GM19351 (cell line): ENCODE data around the gene GRIK5.
"Not testable (repeated sequence)": the region's sequence is repeated elsewhere in the genome, so short reads cannot be mapped to it uniquely, and the experiment has no call there.

ENCODE experiments used
- ATAC-seq: cut with Tn5 transposase; IDR thresholded peaks from one replicate; pipeline ENCODE4 v1.9.1; 2021; ENCODE audit warnings: mild to moderate bottlenecking, moderate library complexity; ENCODE audit not compliant: unreplicated experiment

Gene GRIK5

DNA sequence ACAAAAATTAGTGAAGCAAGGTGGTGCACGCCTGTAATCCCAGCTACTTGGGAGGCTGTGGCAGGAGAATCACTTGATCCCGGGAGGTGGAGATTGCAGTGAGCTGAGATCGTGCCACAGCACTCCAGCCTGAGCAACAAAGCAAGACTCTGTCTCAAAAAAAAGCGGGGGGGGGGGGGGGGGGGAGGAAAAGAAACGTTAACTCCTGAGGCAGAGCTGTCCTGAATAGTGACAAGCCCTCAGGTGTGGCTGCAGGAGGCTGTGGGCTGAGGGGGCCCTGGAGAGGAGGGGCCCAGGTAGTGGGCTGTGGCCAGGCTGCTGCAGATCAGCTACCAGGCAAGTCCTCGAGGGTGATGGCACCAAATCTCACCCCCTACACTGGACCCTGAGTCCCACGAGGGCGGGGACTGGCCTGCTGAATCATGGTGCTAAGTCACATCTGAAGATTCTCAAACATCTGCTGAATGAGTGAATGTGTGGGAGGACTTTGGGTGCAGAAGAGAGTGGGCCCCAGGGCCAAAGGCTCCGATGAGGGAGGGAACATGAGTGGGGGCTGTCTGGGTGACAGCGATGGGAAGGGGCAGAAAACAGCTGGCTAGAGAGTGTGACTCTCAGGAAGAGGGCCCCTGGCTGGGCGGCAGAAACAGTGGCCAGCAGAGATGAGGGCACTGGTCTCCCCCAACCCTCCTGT, 51.4 kb downstream of the GRIK5 start:
- no peak for ATAC-seq

DNA sequence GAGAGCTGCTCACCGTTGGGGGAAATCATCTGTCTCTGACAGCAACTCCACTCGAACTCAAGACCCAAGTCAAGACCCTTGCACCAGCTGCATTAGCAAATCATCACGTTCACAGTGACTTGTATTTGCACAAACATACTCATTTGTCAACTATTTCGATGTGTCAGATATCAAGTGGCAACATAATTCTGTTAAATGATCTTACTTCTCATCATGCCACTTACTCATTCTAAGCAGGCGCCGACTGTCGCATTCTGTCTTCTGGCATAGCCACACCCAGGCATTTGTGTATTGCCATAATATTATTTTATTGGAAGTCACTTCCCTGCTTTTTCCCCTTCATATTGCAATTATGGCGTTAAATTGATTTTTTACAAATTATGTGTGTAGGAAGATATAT, 53.0 kb downstream of the GRIK5 start:
- no peak for ATAC-seq

DNA sequence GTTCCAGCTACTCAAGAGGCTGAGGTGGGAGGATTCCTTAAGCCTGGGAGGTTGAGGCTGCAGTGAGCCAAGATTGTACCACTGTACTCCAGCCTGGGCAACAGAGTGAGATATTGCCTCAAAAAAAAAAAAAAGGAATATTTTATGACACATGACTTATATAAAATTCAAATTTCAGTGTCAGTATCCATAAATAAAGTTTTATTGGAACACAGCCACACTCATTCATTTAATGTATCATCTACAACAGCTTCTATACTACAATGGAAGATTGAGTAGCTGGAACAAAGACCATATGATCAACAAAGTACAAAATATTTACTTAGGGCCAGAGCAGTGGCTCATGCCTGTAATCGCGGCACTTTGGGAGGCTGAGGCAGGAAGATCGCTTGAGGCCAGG, 57.3 kb downstream of the GRIK5 start:
- not testable (repeated sequence) for ATAC-seq

DNA sequence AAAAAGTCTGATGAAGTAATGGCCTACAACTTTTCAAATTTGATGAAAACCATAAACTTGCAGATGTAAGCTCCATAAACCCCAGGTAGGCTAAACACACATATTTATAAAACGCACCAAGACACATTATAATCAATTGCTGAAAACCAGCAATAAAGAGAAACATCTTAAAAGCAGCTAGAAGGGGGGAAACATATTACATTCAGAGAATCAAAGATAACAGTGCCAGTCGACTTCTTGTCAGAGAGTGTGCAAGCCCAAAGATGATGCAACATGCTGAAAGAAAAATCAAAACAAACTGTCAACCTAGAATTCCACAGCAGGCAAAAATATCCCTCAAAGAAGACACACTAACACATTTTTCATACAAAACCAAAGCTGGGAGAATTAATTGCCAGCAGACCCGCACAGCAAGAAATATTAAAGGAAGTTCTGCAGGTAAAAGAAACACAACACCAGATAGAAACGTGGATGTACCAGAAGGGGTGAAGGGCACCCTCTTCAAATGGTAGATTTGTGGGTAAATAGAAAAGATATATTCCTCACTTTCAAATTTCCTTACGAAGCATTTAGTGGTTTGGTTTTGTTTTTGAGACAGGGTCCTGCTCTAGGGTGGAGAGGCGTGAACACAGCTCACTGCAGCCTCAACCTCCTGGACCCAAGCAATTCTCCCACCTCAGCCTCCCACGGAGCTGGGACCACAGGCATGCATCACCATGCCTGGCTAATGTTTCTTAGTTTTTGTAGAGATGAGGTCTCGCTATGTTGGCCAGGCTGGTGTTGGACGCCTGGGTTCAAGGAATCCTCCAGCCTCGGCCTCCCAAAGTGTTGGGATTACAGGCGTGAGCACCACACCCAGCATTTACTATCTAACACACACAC, 59.5 kb downstream of the GRIK5 start:
- ATAC-seq = no peak

DNA sequence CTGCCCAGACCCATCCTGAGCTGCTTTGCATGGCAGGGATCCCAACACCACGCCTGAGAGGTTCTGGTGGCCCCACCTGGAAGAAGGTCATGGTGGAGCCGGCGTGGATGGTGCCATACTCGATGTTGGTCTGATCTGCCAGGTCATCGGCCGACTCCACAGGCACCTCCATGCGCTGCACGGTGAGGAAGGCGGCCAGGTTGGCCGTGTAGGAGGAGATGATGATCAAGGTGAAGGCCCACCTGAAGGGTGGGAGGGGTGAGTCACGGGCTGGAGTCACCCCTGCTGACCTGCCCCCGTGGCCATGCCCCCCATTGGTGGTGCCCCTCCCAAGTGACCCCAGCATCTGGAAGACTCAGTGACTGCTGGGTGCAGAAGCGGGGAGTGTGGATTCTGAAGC, 63.4 kb downstream of the GRIK5 start:
- ATAC-seq = no peak

DNA sequence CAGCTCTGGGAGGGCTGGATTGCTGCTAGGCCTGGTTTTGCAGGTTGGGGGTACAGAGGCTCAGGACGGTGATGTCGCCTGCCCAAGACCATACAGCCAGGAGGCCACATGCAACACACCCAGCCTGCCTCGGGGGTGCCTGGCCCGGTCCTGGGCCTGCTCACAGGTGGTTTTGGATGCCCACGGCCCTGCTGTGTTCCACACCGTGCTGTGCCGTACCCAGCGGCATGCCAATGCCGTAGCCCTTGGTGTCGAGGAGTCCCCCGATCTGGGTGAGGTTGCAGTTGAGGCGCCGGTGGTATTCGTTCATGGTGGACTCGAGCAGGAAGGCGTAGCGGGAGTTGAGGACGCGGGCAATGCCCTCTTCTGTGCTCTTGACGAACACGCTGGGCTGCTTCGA, 64.5 kb downstream of the GRIK5 start:
- no peak for ATAC-seq

DNA sequence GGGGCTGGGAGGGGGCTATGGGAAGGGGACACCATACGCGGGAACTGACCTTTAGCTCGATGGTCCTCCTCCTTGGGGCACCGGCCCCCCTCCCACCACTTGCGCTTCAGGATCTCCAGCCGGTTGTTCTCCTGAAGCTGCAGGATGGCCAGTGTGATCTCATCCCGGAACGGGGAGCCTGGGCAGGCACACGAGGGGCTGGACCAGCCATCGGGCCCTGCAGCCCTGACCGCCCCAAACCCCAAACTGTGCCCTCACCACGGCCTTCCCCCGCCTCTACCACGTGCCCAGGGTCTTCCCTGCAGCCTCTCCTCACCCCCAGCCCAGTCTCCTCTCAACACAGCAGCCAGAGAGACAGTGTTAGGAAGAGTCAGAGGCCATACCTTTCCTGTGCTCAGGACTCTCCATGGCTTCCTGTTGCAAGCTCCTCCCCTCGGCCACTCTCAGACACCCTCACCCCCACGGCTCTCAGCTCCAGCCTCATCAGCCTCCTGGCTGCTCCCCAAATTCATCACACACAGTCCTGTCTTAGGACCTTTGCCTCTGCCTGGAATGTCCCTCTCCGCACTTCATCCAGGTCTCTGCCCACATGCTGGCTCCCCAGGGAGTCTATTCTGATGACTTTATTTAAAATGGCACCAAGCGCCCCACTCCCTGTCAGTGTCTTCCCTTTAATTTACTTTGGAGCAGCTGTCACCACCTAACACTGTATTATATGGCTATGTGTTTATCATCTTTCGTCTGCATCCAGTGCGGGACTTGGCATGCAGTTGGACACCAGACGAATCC, 66.3 kb downstream of the GRIK5 start:
- ATAC-seq = no peak

DNA sequence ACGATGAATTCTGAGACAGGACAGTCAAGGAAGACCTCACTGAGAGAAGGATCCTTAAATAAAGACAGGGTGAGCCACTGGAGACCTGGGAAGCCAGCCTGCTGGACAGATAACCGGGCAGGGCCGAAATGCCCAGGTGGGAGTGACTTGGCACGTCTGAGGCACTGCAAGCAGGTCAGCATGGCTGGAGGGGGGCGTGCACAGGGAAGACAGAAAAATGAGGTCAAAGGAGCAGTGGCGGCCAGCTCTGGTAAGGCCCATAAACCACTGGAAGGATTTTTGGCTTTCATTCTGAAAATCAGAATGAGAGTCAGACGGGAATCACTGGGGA, 70.2 kb downstream of the GRIK5 start:
- ATAC-seq = no peak

DNA sequence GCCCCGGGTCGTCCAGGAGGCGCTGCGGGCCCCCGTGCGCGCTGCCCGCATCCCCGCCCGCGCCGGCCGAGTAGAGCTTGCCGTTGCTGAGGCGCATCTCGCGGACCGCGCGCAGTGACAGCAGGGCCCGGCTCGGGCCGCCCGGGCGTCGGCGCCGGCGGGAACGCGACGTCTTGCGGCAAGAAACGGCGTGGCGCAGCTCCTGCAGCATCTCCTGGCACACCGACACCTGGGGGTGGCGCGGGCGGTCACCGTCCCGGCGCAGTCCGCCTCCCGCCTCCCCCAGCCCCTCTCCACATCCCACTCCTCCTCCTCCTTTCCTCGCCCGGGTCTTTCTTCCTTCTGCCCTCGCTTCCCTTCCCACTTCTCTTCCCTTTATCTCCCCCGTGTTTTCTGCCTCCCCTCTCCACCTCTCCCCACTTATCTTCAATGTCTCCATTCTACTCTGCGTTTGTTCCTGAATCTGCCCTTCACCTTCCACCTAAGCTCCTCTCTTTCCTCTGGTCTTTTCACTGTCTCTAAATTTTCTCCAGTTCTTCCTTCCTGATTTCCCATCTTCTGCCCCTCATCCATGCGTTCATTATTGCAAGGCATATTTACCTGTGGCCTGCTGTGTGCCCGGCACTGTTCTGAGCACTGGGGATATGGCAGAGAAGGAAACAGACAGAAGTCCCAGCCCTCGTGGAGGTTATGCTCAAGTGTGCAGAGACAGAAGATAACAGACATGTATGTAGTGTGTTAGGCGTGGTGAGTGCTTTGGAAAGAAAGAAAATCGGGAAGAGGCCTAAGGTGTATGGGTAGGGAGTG, 70.7 kb downstream of the GRIK5 start:
- ATAC-seq = no peak

DNA sequence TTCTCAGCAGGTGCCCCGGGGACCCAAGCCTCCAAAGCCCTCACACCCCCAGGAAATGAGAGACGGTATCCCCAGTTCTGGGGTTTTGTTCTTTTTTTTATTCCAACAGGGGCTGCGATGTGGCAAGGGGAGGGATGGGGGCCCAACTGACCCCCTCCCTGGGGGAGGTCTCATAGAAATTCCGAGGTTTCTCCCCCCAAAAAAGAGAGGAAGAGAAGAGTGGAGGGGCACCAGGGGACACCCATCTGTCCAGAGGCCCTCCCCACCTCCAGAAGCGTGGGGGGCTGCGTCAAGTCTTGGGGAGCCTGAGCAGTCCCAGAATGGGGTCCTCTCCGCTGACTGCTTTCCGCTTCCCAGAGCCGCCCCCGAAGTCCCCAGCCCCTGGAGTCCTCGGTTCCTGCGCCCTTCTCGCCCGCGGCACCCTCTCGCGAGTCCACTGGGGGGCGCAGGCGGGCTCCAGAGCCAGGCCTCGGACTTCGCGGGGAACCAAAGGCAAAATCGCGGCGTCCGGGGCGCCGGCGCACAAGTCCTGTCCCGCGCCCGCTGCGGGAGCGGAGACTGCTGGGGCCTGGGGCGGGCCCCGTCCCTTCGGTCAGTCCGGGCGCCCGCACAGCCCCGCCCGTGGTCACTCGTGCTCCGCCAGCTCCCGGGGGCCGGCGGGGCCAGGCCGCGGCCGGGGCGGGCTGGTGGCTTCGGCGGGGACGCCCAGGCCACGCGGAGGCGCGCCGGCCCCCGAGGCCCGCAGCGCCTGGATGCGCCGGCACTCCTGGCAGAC, 71.6 kb downstream of the GRIK5 start:
- no peak for ATAC-seq

DNA sequence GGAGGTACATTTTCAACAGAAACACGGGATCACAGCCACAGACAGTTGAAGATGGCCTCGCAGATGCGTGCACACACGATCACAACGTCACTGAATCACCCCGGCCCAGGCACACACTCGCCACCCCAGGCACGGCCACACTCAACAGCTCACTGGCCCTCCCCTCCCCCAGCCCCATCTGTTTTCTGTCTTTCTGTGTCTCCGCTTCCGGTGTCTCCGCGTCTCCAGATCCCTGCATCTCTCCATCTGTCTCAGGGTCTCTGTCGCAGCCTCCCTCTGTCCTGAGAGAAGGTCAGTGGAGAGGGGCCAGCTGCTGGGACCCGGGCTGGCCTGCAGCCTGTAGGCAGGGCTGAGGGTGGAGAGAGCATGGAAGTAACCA, 72.2 kb downstream of the GRIK5 start:
- ATAC-seq = no peak

DNA sequence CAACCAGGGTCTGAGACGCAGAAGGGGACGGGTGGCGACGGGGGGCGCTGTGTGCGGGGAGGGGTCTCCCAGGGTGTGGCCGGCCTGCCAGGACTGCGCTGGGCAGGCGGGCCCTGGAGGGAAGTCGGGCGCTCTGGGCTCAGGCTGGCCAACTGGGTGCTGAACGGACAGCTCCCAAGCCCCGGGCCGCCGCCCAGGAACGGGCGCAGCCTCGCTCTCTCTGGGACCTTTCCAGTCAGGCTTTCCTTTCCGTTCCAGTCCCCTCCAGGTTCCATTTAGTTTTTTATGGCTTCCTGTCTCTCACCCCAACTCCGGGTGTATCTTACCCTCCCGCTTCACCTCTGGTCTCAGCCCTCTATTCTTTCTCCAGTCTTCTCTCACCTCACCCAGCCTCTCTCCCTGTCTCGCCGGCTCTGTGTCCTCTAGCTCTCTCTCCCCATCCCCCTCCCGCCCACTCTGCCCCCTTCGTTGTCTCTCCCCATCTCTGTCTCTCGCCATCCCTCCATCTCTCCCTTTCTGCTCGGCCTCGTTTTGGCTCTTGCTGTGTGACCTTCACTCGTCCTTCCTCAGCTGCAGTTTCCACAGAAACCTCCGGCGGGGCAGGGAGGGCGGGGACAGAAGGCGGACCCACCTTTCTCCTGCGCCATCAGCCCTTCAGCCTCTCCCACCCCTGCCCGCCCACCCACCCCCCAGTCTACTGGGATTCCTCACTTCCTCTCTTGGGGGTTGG, 72.7 kb downstream of the GRIK5 start:
- no peak for ATAC-seq

DNA sequence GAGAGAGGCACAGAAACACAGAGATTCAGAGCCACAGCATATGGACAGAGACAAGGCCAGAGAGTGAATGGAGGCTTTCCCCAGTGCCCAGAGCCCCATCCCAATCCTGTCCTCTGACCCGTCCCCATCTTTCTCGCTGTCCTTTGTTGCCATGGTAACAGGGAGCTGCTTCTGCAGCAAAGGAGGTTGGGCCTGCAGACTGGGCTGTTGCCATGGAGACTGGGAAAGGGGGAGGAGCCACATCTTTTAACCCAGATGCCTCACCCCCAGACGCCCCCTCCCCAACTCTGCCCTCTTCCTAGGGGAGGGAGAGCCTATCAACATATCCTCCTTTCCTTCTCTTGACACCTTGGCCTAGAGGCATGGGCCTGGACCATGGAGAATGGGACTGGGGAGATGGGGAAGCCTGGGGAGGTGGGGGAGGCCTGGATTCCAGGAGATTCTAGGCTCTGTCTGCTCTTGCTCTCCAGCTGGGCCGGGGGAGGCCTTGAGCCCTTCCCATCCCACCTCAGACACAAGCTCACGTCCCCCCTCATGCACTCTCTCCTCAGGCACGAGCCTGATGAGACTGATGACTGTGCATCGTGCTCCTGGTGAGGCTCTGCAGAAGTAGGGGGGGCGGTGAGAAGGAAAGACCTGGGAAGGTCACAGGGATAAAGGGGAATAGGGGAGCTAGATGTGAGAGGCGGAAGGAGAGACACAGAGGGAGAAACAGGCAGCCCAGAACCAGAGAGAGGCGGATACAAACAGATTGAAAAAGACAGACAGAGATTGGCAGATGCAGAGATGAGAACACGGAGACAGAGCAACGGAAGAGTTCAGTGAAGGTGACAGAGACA, 73.8 kb downstream of the GRIK5 start:
- no peak for ATAC-seq

DNA sequence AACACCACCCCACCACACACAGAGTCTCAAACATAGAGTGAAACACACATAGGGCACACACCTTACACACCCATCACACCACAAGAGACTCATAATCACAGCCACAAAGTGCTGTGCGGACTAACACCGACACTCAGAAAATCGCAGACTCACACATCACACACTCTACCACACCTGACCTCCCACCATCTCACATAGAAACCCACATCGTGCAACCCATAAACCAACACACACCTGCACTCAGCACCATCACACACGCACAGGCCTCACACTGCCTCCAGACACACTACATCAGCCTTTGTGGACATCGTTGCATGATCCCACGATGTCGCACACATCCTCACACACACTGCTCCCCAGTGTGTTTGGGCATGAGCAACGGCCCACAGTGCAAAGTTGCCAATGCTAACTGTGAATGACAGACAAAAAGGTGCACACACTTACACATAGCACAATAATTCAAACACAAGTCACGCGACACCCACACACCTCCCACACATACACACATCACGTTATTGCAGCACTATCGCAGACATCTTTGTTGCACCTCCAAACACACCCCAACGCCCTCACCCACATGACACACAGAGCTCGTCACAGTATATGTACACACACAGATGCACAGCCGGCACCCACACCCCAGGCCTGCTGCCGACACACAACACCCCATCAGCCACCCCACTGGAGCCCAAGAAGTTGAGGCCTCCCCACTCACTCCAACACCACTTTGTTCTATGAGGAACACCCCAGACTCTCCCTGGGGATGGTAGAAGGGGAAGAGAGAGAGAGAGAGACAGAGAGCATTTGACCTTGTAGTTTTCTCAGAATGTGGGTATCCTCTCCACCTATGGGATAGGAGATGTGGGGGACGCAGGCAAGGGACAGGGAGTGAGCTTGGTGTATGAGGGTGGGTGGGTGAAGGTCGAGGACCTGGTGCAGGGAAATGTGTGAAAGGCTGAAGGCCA, 74.7 kb downstream of the GRIK5 start:
- ATAC-seq = no peak

DNA sequence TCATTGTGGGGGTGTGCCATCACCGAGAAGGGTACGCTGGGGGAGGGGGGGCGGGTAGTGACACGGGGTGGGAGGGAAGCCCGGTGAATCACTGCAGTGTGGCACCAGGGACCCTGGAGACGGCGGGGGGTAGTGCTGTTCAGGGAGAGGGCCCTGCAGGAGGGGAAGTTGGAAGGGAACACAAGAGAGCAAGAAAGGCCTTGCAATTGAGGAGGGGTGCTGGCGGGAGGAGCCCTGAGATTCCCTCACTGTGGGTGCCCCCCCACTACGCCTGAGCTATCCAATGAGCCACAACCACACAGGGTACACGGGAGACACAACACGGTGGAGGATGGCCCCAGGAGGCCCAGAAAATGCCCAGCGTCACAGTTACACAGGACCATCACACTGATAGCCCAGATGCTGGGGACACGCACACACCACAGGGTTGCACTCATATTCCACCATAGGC, 75.5 kb downstream of the GRIK5 start:
- ATAC-seq = no peak

DNA sequence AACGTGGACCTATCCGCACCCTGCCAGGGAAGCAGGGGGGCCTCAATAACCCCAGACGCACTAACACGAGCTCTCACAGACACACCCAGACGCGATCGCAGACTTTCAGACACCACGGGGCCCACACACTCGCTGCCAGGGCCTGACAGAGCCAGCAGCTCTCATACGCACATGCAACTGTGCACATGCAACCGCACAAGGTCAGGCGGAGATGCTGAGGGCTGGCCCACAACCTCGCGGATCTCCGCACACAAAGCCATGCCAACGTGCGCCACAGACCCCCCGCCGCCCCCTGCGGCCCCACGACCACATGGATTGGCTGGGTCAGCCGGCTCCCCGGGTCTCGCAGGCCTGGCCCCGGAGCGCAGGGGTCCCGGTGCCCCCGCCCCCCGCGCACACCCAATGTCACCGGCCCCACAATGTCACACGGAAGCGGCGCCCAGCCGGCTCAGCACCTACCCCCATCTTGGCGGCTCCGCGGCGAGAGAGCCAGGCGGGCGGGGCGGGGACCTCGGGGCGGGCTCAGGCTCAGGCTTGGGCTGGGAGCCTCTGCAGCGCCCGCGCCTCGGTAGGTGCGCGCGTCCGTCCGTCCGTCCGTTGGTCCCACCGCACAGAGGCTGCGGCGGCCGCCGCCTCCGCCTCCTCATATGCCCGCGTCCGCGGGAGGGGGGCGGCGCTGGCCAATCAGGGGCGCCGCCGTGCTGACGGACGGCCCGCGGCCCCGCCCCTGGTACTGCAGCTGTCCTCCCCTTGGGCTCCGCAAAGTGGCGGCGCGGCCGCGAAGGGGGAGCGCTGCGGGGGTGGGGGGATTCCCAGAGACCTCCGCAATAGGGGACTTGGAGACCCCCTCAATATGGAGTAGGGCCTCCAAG, 76.2 kb downstream of the GRIK5 start, which contains the start of gene ATP1A3:
ATP1A3 (minus strand) TSS at position 619 of the 872 bp plus-strand sequence; CDS start at position 465, 154 bp downstream.
- ATAC-seq = no peak
